AG10803 (cell line): ENCODE data around the gene CMIP.
"Not testable (repeated sequence)": the region's sequence is repeated elsewhere in the genome, so short reads cannot be mapped to it uniquely, and the experiment has no call there.

Experiments used
- DNase-seq: peaks from one replicate; pipeline ENCODE4 v3.0.0; 2010; ENCODE audit warnings: low read depth
- H3K4me3 ChIP-seq: 2 replicates; pipeline ENCODE4 v1.5.1; 2011; ENCODE audit warnings: mild to moderate bottlenecking, low read length, control low read depth
- CTCF ChIP-seq: conservative IDR thresholded peaks from 2 replicates; pipeline ENCODE4 v1.5.1; 2011; ENCODE audit warnings: mild to moderate bottlenecking, low read length, control low read depth, inconsistent platforms

The CMIP gene

GRCh38 chr16:81573533-81574020, 129.0 kb downstream of the CMIP start:
- no peak for DNase-seq
- no peak for TF ChIP-seq CTCF
- no peak overlapping the region for H3K4me3 ChIP-seq

GRCh38 chr16:81574168-81574567, 129.6 kb downstream of the CMIP start:
- no peak overlapping the region for H3K4me3 ChIP-seq
- TF ChIP-seq CTCF = no peak
- DNase-seq = no peak

GRCh38 chr16:81575307-81575706, 130.7 kb downstream of the CMIP start:
- no peak overlapping the region for H3K4me3 ChIP-seq
- DNase-seq = no peak
- no peak for TF ChIP-seq CTCF

GRCh38 chr16:81575834-81576233, 131.2 kb downstream of the CMIP start:
- H3K4me3 ChIP-seq = no peak overlapping the region
- DNase-seq = no peak
- TF ChIP-seq CTCF = no peak

GRCh38 chr16:81576696-81577095, 132.1 kb downstream of the CMIP start:
- no peak overlapping the region for H3K4me3 ChIP-seq
- TF ChIP-seq CTCF = no peak

GRCh38 chr16:81577272-81577671, 132.7 kb downstream of the CMIP start:
- H3K4me3 ChIP-seq, DNase-seq: not testable (repeated sequence)

More at GRCh38 chr16:81576696-81577095, 132.1 kb downstream of the CMIP start:
- DNase-seq = no peak

GRCh38 chr16:81578076-81578475, 133.5 kb downstream of the CMIP start:
- TF ChIP-seq CTCF = no peak
- DNase-seq = no peak
- H3K4me3 ChIP-seq = no peak overlapping the region
